Peyer's patch (tissue), 4 donors: ENCODE measurements around the gene ME2. TPM values are rescaled to one million over a fixed set of nuclear protein-coding genes. Genes with fewer than 3 reads are reported as not detected.

ENCODE experiments used
- DNase-seq, 3 donors: peaks; one replicate each; pipeline ENCODE4 v3.0.0-alpha.2; 2017 to 2019
- H3K27ac ChIP-seq, 4 donors: fragments of 200-600 bp; sonication (generic); one replicate each; pipeline ENCODE4 v1.5.1; 2016 to 2019
- H3K27me3 ChIP-seq, 2 donors: fragments of 200-600 bp; sonication (generic); one replicate each; pipeline ENCODE4 v1.5.1; 2019
- H3K36me3 ChIP-seq, 3 donors: fragments of 200-600 bp; sonication (generic); one replicate each; pipeline ENCODE4 v1.5.1; 2016 to 2019
- H3K4me1 ChIP-seq, 4 donors: fragments of 200-600 bp; sonication (generic); one replicate each; pipeline ENCODE4 v1.5.1; 2016 to 2019
- H3K4me3 ChIP-seq, 4 donors: fragments of 200-600 bp; sonication (generic); 1 replicate in 3 of 4; 2 replicates in 1 of 4; pipeline ENCODE4 v1.5.1; 2016 to 2019; ENCODE audit warnings: mild to moderate bottlenecking in 1 of 4
- H3K9me3 ChIP-seq, 4 donors: fragments of 200-600 bp; sonication (generic); one replicate each; pipeline ENCODE4 v1.5.1; 2016 to 2019; ENCODE audit warnings: mild to moderate bottlenecking in 1 of 4
- POLR2A ChIP-seq, 2 donors: fragments of 450-650 bp; IDR thresholded peaks; one replicate each; pipeline ENCODE4 v1.5.1; 2017; ENCODE audit warnings: antibody characterized with exemption in 2 of 2, mild to moderate bottlenecking in 2 of 2, moderate library complexity in 2 of 2
- total RNA-seq, 4 donors: library from RNA; depleted of rRNA; stranded (reverse); fragments of >200 nt; gene quantifications; one replicate each; pipeline ENCODE4 v1.1.0, GENCODE V29; 2016
- TF ChIP-seq, protein P1 (sequence below), 6 experiments: fragments of 450-650 bp in 4 of 6; fragments of 200-600 bp in 2 of 6; sonication (generic) in 1 of 6; IDR thresholded peaks; one replicate each; pipeline ENCODE4 v1.5.1; 2017 to 2019; ENCODE audit warnings: antibody characterized with exemption in 6 of 6, mild to moderate bottlenecking in 3 of 6, moderate library complexity in 1 of 6

The ME2 gene
- total RNA-seq, 4 donors from 2014 or later: 54.5 to 147 (median 99.1) TPM

DNA sequence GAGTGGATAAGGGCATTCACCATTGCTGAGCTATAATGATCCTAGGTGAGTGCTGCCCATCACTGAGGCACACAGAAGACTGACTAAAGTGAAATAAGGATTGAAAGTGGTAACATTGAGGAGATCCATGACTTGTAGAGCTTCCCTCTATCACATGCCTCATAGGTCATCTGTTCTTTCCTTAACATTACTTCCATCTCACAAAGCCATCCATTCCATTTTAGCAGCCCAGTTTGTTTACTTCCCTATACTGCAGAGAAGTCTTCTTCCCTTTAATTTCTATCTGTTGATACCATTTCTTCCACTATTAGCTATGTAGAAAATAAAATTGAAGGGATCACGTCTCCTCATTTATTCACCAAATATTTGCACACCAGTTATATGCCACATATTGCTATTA lies 32.1 kb downstream of the ME2 start:
- Histone ChIP-seq H3K4me1 (no peaks in the 10 kb centered on the region), H3K27ac (no peak overlapping the region), H3K36me3 (peaks cover 0 to 43% (median 0%) of the 10 kb centered on the region in 3 donors), H3K27me3 (no peaks in the 10 kb centered on the region), H3K4me3 (no peak overlapping the region), H3K9me3 (no peaks in the 10 kb centered on the region)
- DNase-seq: no peak
- TF ChIP-seq POLR2A (IDR thresholded peaks at IDR 0.05): no peak
- TF ChIP-seq, protein P1, sequence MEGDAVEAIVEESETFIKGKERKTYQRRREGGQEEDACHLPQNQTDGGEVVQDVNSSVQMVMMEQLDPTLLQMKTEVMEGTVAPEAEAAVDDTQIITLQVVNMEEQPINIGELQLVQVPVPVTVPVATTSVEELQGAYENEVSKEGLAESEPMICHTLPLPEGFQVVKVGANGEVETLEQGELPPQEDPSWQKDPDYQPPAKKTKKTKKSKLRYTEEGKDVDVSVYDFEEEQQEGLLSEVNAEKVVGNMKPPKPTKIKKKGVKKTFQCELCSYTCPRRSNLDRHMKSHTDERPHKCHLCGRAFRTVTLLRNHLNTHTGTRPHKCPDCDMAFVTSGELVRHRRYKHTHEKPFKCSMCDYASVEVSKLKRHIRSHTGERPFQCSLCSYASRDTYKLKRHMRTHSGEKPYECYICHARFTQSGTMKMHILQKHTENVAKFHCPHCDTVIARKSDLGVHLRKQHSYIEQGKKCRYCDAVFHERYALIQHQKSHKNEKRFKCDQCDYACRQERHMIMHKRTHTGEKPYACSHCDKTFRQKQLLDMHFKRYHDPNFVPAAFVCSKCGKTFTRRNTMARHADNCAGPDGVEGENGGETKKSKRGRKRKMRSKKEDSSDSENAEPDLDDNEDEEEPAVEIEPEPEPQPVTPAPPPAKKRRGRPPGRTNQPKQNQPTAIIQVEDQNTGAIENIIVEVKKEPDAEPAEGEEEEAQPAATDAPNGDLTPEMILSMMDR (IDR thresholded peaks at IDR 0.05): no peak

DNA sequence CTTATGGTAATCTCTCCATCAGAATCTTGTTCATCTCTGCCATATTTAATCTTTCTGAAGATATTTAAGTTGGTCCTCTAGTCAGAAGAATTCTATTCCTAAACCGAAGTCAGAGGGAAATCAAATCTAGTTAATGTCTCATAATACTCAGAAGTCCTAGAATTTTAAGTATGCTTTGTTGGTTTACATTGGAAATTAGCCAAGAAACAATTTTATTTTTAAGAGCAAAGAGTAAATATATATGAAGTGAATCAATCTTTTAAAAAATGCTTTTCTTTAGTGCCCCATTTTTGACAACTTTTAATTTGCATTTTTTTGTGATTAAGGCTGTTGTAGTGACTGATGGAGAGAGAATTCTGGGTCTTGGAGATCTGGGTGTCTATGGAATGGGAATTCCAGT lies 38.1 kb downstream of the ME2 start:
- no peak for TF ChIP-seq POLR2A (IDR thresholded peaks at IDR 0.05)
- TF ChIP-seq, protein P1 (IDR thresholded peaks at IDR 0.05): no peak
- Histone ChIP-seq H3K4me1 (no peaks in the 10 kb centered on the region), H3K27ac (no peak overlapping the region), H3K9me3 (no peaks in the 10 kb centered on the region), H3K27me3 (no peaks in the 10 kb centered on the region), H3K4me3 (no peak overlapping the region), H3K36me3 (peaks cover 0 to 51% (median 0%) of the 10 kb centered on the region in 3 donors)
- no peak for DNase-seq

DNA sequence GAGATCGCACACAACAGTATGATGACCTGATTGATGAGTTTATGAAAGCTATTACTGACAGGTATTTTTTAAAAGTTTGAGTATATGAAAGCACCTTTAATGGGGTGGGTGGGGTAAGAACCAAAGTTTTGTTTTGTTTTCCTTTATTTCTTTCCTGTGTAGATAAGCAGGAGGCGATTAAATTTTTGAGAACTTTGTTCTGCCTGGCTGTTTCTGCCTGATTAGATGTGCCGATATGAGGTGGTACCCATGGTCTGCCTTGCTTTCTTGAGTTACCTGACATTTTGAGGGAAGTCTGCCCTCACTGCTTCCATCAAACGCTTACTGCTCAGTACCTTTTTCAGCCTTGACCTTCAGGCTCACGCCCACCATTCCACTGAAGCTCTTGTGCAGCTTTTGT lies 39.2 kb downstream of the ME2 start:
- Histone ChIP-seq H3K27me3 (no peaks in the 10 kb centered on the region), H3K4me3 (no peak overlapping the region), H3K27ac (no peak overlapping the region), H3K9me3 (no peaks in the 10 kb centered on the region), H3K36me3 (peaks cover 0 to 52% (median 0%) of the 10 kb centered on the region in 3 donors), H3K4me1 (no peaks in the 10 kb centered on the region)
- DNase-seq: no peak
- no peak for TF ChIP-seq POLR2A (IDR thresholded peaks at IDR 0.05)

DNA sequence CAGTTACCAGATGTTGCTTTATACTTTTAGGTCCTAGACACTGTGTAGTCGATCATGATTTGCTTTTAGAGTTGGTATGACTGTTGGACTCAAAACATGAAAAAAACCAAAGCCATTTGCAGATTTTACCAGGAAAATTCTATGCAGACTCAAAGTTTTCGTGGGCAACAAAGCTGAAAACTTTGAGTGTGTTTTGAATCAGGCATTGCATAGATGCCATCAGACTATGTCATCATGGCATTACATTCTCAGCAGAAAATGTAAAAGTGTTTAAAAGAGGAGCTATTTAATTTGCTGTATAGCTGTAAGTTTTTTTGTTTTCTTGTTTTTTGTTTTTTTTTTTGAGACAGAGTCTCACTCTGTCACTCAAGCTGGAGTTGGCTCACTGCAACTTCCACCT lies 45.5 kb downstream of the ME2 start:
- H3K9me3 ChIP-seq: no peaks in the 10 kb centered on the region
- DNase-seq: no peak
- H3K27me3 ChIP-seq: no peaks in the 10 kb centered on the region
- H3K4me1 ChIP-seq: no peaks in the 10 kb centered on the region
- H3K4me3 ChIP-seq: no peak overlapping the region
- peaks cover 0 to 84% (median 0%) of the 10 kb centered on the region in 3 donors for H3K36me3 ChIP-seq
- H3K27ac ChIP-seq: no peak overlapping the region
- no peak for TF ChIP-seq POLR2A (IDR thresholded peaks at IDR 0.05)
- TF ChIP-seq, protein P1 (IDR thresholded peaks at IDR 0.05): no peak

DNA sequence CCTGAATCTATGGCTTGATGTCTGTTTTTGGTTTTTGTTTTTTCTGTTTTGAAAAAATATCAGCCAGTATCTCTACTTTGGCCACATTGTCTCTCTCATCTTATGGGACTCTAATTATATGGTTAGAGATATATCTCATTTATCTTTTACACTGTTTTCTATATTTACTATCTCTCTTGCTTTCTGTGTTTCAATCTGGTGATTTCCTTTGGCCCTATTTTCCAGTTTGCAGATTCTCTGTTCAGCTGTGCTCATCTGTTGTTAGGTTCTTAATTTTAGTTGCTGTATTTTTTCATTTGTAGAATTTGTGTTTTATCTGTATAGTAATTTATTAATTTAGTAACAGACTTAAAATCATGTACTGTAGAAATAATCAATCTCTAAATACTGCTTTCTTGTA lies 47.6 kb downstream of the ME2 start:
- no peak for DNase-seq
- H3K9me3 ChIP-seq: no peaks in the 10 kb centered on the region
- no peak overlapping the region for H3K27ac ChIP-seq
- H3K27me3 ChIP-seq: no peaks in the 10 kb centered on the region
- no peak overlapping the region for H3K4me3 ChIP-seq
- TF ChIP-seq, protein P1 (IDR thresholded peaks at IDR 0.05): no peak
- TF ChIP-seq POLR2A (IDR thresholded peaks at IDR 0.05): no peak
- H3K36me3 ChIP-seq: peaks cover 0 to 65% (median 0%) of the 10 kb centered on the region in 3 donors
- H3K4me1 ChIP-seq: no peaks in the 10 kb centered on the region

DNA sequence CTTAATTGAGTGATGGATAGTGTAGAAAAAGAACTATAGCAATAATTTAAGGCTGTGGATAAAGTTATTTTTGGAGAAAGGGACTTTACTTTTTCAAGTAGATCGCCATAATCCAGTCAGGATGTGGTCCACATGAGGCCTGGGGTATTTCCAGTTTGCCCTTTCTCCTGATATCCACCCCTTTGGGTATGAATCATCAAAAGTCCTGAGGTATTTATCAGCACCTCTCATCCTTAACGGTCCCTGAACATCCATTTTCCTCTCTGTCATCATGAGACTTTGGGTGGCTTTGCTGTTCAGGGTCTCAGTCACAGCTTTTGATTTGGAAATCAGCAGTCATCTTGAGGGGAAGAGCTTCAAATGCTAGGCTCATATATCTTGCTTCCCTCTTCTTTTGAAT lies 49.6 kb downstream of the ME2 start:
- no peak overlapping the region for H3K27ac ChIP-seq
- H3K9me3 ChIP-seq: no peaks in the 10 kb centered on the region
- H3K36me3 ChIP-seq: peaks cover 0 to 68% (median 0%) of the 10 kb centered on the region in 3 donors
- no peaks in the 10 kb centered on the region for H3K4me1 ChIP-seq
- no peak for DNase-seq
- no peak overlapping the region for H3K4me3 ChIP-seq
- H3K27me3 ChIP-seq: no peaks in the 10 kb centered on the region
- TF ChIP-seq, protein P1 (IDR thresholded peaks at IDR 0.05): no peak
- TF ChIP-seq POLR2A (IDR thresholded peaks at IDR 0.05): no peak
